Stimulated activated naive CD8-positive, alpha-beta T cell treated with anti-CD3 and anti-CD28 coated beads, Interleukin-15, amount 100 ng/mL, for 72 hours (primary cell): ENCODE data around the gene MRTO4.
A peak's percentile ranks its signal among the peaks of the same experiment; 100 is the strongest.

Experiments
- ATAC-seq: fragments of 150-1000 bp; cut with Tn5 transposase; 2 replicates; pipeline ENCODE4 v1.10.0; 2021; ENCODE audit warnings: mild to moderate bottlenecking, moderate library complexity
- DNase-seq, 2 donors: peaks; one replicate each; pipeline ENCODE4 v3.0.0; 2021 to 2022
- H3K27ac Mint-ChIP-seq, 2 donors: one replicate each; pipeline ENCODE4 v1.8.0; 2022; ENCODE audit warnings: mild to moderate bottlenecking in 2 of 2, mixed read lengths in 2 of 2, moderate library complexity in 2 of 2
- H3K27me3 Mint-ChIP-seq: one replicate; pipeline ENCODE4 v1.8.0; 2022; ENCODE audit warnings: mixed read lengths
- H3K4me1 Mint-ChIP-seq: one replicate; pipeline ENCODE4 v1.8.0; 2022; ENCODE audit warnings: mild to moderate bottlenecking, mixed read lengths
- H3K4me3 Mint-ChIP-seq, 2 donors: one replicate each; pipeline ENCODE4 v1.8.0; 2022; ENCODE audit warnings: mild to moderate bottlenecking in 2 of 2, mixed read lengths in 2 of 2, moderate library complexity in 1 of 2
- H3K9me3 Mint-ChIP-seq, 2 donors: one replicate each; pipeline ENCODE4 v1.8.0; 2022; ENCODE audit warnings: mixed read lengths in 2 of 2

Gene MRTO4

DNA sequence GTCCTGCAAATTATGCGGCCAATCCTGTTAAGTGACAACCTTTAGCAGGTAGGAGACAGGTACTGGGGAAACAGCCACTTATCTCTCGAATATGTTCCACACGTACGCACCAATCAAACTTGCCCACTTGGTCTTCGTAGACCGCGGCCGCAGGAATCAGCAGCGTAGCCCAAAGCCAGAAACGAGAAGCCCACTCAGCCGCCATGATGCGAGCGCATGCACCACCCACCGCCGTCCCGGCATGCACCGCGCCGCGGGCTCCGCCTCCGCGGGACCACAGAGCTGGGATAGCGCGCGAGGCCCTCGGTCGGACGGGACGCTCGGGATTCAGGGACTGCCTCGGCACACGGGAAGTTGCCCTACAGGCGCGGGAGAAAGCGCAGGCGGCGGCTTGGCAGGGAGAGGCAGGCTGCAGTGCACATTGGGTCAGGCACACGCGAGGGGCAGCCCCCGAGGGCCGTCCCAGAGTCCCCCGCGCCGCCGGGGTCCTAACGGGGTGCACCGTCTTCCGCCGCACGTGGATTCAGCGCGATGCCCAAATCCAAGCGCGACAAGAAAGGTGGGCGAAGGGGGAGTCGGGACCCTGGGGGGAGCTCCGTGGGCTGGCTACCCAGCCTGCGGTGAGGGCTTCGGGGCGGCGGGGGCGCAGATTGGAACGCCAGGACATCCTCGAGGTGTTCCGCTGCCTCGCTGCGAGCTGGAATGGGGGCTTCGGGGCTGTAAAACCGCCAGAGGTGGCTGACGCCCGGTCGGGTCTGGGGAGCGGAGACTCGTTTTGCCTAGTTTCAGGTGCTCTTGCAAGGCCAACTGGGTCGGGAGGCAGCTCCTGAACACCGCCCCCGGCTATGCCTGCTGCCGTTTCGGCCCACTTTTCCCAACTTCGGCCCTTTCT lies at the start of gene MRTO4, which contains the start of gene EMC1:
Gene MRTO4 (plus strand): TSS at position 501 of the 892 bp plus-strand sequence. CDS start 31 bp downstream, at position 532.
Gene EMC1 (minus strand): TSS at position 220 of the 892 bp plus-strand sequence. CDS start 15 bp downstream, at position 205.
- peak within 1 kb of the TSS; percentile 93 to 99 for H3K4me3 Mint-ChIP-seq
- H3K4me1 Mint-ChIP-seq: peaks cover 48% of the 10 kb centered on the region
- no peaks in the 10 kb centered on the region for H3K9me3 Mint-ChIP-seq
- DNase-seq (peak; percentile 90 to 91), ATAC-seq (peak; percentile 97)
- peak within 1 kb of the TSS; percentile 100 for H3K27ac Mint-ChIP-seq
- no peaks in the 10 kb centered on the region for H3K27me3 Mint-ChIP-seq

DNA sequence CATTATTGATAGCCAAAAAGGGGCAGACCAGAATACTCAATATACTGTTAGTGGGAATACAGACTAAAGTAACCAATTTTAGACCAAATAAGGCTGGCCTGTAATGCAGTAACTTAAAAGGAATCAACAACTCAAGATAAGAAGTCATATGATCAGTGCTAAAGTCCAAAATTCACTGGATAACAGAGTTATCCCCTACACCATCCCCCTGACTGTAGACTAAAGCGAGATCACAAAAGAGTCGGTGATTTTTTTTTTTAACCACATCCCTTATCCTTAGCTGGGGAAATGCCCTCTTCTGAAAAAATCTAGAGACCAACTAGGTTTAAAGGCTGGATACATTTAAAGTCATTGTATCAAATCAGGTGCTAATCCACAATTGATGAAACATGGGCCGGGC lies 49.2 kb upstream of the MRTO4 start:
- H3K4me3 Mint-ChIP-seq: peak overlapping the region; percentile 40 to 47
- DNase-seq (no peak), ATAC-seq (peak; percentile 73)
- H3K9me3 Mint-ChIP-seq: no peaks in the 10 kb centered on the region
- H3K27me3 Mint-ChIP-seq: no peaks in the 10 kb centered on the region
- H3K4me1 Mint-ChIP-seq: peaks cover 57% of the 10 kb centered on the region
- H3K27ac Mint-ChIP-seq: peak overlapping the region in 1 of 2 donors; percentile 54

DNA sequence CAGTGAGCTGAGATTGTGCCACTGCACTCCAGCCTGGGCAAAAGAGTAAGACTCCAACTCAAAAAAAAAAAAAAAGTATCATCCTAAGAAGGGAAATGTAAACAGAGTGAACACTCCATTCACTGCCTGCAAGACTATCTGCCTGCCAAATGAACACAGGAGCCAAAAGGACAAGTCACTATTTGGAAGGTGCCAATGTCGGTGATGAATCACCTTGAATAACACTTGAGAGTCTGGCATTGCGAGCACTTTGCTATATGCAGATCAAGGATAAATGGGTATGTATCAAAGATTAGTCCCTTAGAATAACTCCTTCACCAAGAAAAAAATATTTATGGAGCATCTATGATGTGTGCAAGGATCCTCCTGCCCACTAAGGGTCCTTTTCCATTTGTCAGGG lies 48.2 kb upstream of the MRTO4 start:
- Mint-ChIP-seq H3K27ac (no peak overlapping the region), H3K4me1 (peaks cover 67% of the 10 kb centered on the region), H3K27me3 (no peaks in the 10 kb centered on the region), H3K9me3 (no peaks in the 10 kb centered on the region), H3K4me3 (no peak overlapping the region)
- no peak for DNase-seq
- ATAC-seq: no peak

DNA sequence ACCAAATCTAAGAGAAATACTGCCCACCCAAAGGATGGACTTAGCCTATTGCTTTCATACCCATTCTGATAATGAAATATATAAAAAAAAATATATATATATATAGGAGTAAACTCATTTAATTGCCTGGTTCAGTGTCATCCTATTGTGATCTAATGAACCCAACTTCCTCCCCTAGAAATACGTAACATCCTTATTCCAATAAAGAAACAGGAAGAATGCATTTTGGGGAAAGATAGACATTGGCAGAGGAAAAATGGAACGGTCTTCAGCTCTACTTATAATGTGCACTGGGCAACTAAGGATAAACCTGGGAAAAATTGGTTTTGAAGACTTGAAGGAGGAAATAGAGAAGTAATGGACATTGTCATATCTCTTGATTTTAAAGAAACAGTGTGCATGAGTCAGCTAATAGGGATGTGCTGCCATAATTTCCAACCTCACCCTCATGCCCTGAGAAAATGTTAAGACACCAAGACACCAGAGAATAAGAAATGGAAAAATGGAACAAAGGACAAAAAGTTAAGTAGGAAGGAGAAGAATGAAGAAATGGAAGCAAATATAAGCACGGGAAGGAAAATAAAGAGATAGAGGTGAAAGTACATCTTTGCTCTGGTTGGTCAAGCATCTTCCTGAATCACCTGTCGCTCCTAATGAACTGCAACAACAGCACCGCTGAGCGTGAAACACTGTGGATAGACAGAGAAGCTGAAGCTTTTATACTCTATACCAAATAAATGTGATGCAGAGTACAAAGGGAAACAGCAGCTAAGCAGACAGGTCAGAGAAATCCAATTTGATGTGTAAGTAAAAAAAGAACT lies 46.9 kb upstream of the MRTO4 start:
- ATAC-seq (no peak), DNase-seq (no peak)
- peak overlapping the region in 1 of 2 donors; percentile 41 for H3K27ac Mint-ChIP-seq
- peak overlapping the region in 1 of 2 donors; percentile 68 for H3K4me3 Mint-ChIP-seq
- no peaks in the 10 kb centered on the region for H3K27me3 Mint-ChIP-seq
- H3K4me1 Mint-ChIP-seq: peaks cover 68% of the 10 kb centered on the region
- H3K9me3 Mint-ChIP-seq: no peaks in the 10 kb centered on the region

DNA sequence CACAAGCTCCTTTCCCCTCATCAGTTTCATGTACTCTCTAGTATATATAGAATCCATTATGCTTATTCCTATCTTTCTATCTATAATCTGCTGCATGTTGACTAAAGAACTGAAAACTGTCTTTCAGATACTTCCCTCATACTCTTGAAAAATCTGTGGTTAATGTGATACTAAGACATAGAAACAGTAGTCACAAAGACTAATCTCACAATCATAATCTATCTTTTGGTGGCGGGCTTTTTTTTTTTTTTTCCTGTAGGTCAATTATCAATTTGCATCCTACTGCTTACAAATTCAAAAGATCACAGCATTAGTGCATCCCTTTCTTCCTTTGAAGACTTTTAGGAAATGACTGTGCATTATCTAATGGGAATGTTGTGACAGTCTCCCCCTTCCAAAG lies 46.2 kb upstream of the MRTO4 start:
- no peaks in the 10 kb centered on the region for H3K9me3 Mint-ChIP-seq
- DNase-seq (no peak), ATAC-seq (no peak)
- H3K27me3 Mint-ChIP-seq: no peaks in the 10 kb centered on the region
- peaks cover 68% of the 10 kb centered on the region for H3K4me1 Mint-ChIP-seq
- H3K27ac Mint-ChIP-seq: peak overlapping the region; percentile 35 to 36
- H3K4me3 Mint-ChIP-seq: peak overlapping the region; percentile 5 to 68

DNA sequence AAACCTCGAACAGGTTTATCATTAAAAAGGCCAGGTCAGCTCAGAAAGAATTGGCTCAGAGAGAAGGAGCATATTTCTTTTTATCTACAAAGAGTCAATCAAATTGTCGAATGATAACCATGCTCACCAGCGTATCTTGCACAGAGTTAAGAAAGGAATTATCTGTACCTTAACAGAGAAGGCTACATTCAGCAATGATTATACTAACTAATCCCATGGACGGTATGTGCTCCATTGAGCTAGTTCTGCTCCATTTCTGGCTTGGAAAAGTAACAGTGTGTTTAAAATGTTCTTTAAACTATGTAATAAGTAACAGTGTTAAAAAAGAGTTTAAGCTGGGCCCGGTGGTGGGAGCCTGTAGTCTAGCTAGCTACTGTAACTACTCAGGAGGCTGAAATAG lies 45.8 kb upstream of the MRTO4 start:
- Mint-ChIP-seq H3K9me3 (no peaks in the 10 kb centered on the region), H3K4me1 (peaks cover 68% of the 10 kb centered on the region), H3K4me3 (peak overlapping the region; percentile 5 to 68), H3K27ac (peak overlapping the region in 1 of 2 donors; percentile 36), H3K27me3 (no peaks in the 10 kb centered on the region)
- no peak for DNase-seq
- ATAC-seq: no peak

DNA sequence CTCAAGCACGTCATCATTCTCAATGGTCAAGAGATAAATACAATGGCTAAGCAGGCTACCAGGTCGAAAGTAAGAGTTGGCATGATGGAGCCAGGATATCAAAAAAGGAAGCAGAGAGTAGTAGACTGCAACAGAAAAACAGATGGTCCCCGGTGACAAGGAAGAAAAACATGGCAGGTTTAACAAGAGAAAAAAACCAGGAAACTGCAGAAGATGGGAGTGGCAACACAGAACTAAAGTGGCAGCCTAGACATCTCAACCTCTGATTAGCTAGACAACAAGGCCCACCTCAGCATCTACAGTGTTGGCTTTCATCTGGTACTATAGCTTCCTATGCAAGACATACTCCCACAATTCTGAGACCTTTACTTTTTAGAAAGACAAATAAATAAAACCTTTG lies 44.7 kb upstream of the MRTO4 start:
- Mint-ChIP-seq H3K27me3 (no peaks in the 10 kb centered on the region), H3K9me3 (no peaks in the 10 kb centered on the region), H3K4me3 (peak overlapping the region in 1 of 2 donors; percentile 47), H3K27ac (peak overlapping the region in 1 of 2 donors; percentile 12), H3K4me1 (peaks cover 74% of the 10 kb centered on the region)
- no peak for ATAC-seq
- DNase-seq: no peak

DNA sequence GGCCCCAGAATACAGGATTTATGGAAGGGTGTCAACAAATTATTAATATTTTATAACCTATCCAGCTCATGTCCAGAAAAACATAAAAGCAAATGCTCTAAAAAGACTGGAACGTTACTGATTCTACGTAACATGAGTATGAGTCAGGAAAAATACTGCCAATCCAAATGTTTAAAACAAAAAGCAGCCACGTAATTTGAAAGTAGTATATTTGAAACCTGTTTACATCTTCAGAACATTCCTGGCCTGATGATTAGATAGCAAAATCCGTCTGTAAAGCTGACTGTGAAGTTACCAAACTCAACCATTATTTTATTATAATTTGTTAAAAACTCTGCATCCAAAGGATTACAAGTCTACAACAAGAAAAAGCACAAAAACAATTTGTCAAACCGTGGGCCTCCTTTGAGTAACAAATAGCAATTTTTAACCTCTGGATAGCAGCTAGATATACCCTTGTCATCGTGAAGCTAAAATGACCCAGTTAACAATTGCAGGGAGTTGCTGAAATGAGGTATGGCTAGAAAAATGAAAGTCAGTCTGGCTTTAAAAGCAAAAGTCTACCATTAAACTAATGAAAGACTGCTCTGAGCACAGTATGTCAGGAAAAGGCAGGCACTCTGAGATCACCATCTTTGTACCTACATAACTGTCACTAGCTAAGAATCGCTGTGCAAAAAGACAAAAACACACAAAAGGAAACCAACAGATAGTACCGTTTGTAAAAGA lies 42.7 kb upstream of the MRTO4 start:
- Mint-ChIP-seq H3K27ac (peak overlapping the region; percentile 92 to 97), H3K9me3 (no peaks in the 10 kb centered on the region), H3K4me1 (peaks cover 74% of the 10 kb centered on the region), H3K27me3 (no peaks in the 10 kb centered on the region), H3K4me3 (peak overlapping the region; percentile 84 to 96)
- peak in 1 of 2 donors; percentile 4 for DNase-seq
- no peak for ATAC-seq

DNA sequence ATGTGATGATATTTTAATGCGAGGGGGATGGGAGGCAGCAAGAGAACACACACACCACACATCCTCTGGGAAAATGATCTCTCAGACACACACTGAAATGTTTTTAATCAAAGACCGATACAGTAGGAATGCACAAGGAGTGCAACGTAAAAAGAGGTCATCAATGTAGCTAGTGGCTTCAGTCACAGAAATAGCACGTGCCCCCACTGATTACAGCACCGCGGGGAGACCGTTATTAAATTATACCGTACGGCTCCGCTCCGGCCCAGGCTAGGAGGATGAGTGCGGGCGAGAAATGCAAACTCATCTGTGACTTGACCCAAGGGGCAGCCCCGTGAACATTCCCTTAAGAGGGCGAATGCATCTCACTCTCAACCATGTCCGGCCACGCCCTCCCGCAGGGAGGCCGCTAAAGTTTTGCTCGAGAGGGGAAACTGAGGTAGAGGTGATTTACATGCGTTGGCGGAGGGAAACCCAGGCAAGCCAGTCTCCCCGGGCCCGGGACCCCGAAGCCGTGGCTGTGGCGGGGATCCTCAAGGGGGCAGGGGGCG lies 42.1 kb upstream of the MRTO4 start:
- DNase-seq: peak in 1 of 2 donors; percentile 87
- Mint-ChIP-seq H3K4me3 (peak overlapping the region; percentile 84 to 96), H3K27me3 (no peaks in the 10 kb centered on the region), H3K4me1 (peaks cover 74% of the 10 kb centered on the region), H3K9me3 (no peaks in the 10 kb centered on the region), H3K27ac (peak overlapping the region; percentile 92 to 97)
- ATAC-seq: peak; percentile 86

DNA sequence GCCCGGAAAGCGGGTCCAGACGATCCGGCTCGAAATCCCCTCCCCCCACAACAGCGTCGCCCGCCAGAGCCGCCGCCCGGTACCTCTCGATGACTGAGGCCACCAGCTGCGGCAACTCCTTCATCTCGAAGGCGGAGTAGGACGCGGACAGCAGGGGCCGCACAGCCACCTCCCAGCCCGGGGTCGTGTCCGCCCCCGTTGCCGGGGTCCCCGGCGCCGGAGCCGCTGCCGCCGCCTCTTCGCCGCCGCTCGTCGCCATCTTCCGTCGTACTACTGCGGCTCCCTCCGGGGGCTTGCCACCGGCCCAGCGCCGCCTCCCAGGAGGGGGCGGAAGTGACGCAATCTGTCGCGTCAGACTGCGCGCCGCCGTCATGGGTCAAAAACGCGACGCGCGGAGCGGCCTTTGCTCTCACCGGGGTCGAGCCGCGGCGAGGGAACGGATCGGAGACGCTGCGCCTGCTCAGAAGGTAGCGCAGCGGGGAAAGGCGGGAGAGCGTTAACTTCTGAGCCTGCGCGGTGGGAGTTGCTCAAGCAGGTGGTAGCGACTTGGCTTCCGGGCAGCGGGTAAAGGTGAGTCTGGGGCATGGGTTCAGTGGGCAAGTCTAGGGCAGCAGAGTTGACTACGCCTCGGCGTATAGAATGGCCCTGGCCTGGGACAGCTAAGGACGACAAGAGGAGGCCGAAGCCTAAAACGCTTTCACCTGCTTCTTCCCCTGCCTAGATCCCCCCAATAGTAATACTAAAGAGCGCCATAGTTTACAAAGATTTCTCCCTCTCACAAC lies 41.4 kb upstream of the MRTO4 start, which contains the start of gene UBR4:
Gene UBR4 (minus strand): TSS at position 277 of the 782 bp plus-strand sequence. CDS start 18 bp downstream, at position 259.
- ATAC-seq (peak; percentile 93), DNase-seq (peak; percentile 98)
- Mint-ChIP-seq H3K27ac (peak within 1 kb of the TSS; percentile 92 to 98), H3K4me1 (peaks cover 70% of the 10 kb centered on the region), H3K27me3 (no peaks in the 10 kb centered on the region), H3K9me3 (no peaks in the 10 kb centered on the region), H3K4me3 (peak within 1 kb of the TSS; percentile 84 to 96)

DNA sequence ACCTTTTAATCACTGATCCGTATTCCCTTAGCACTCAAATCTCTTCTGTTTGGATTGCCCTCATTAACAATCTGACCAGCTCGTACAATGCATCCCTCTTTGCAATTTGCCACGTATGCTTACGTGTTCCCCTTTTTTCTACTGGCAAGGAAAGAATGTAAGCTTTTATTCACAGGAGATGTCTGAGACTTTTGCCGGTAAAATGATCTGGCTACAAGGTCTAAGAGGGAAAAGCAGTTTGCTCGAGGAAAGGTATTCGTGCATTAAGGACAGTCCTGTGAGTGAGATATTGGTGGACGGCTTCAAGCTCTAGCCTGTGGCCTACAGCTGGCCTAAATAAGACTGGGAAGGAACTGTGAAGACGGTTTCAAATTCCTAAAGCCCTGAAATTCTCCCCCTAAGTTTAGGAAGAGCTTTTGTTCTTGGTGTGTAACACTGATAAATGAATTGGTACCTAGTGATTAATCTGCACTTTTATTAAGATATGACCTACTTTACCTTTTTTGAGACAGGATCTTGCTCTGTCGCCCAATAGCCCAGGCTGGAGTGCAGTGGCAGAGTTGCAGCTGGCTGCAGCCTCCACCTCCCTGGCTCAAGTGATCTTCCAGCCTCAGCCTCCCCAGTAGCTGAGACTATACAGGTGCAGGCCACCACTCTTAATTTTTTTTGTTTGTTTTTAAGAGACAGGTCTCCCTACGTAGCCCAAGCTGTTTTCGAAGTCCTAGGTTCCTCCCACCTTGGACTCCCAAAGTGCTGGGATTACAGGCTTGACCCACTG lies 40.6 kb upstream of the MRTO4 start:
- peak overlapping the region; percentile 92 to 98 for H3K27ac Mint-ChIP-seq
- no peaks in the 10 kb centered on the region for H3K9me3 Mint-ChIP-seq

DNA sequence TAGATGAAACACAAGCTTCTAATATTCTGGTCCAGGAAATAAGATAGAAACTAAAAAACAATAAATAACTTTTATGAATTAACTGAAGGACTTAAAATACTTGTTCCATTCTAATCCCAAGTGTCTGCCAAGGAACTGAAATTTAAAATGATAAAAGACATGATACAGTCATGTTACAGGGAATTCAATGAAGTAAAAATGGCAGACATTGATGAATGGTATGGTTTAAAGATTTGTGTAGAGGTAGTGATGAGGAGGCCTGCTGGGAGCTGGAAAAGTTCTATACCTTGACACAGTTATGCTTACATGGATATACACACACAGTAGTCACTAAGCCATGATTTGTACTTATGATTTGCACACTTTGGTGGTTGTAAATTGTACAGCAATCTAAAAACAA lies 39.4 kb upstream of the MRTO4 start:
- peak overlapping the region; percentile 84 to 96 for H3K4me3 Mint-ChIP-seq
- H3K27me3 Mint-ChIP-seq: no peaks in the 10 kb centered on the region
- H3K9me3 Mint-ChIP-seq: no peaks in the 10 kb centered on the region
- DNase-seq (no peak), ATAC-seq (no peak)
- peak overlapping the region in 1 of 2 donors; percentile 48 for H3K27ac Mint-ChIP-seq
- H3K4me1 Mint-ChIP-seq: peaks cover 55% of the 10 kb centered on the region

More for the DNA sequence above, 40.6 kb upstream of the MRTO4 start:
- Mint-ChIP-seq H3K27me3 (no peaks in the 10 kb centered on the region), H3K4me3 (peak overlapping the region; percentile 84 to 96), H3K4me1 (peaks cover 67% of the 10 kb centered on the region)
- DNase-seq: no peak
- ATAC-seq: no peak

DNA sequence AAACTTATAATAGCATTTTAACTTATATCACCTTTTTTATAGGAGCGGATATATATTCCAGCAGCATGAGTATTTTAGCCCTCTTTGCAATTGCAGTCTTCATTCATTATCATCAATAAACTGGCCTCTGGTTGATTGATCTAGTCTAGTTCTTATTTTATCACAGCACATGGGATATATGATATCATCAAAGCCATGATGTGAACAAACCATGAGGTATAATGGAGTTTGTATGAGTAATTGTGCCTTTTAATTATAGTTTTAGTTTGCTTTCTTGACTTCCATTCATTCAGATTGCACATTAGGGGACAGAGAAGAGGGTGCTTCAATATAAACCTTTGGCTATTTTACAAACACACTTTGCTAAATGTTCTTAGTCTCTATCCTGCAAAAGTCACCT lies 38.0 kb upstream of the MRTO4 start:
- Mint-ChIP-seq H3K4me1 (peaks cover 41% of the 10 kb centered on the region), H3K27me3 (no peaks in the 10 kb centered on the region), H3K4me3 (no peak overlapping the region), H3K9me3 (no peaks in the 10 kb centered on the region), H3K27ac (peak overlapping the region in 1 of 2 donors; percentile 64)
- no peak for DNase-seq
- no peak for ATAC-seq
